ENCODE measurements around the gene PLAC8.
"Not testable (repeated sequence)": the region's sequence is repeated elsewhere in the genome, so short reads cannot be mapped to it uniquely, and the experiment has no call there.

Gene PLAC8

GRCh38 chr4:83111751-83112141, 2.8 kb downstream of the PLAC8 start:
- DNase-seq, result not testable (repeated sequence)

GRCh38 chr4:83110970-83111750, 3.4 kb downstream of the PLAC8 start:
- DNase-seq, result no peak

- peak; percentile 64 to 88 for DNase-seq
Observed at GRCh38 chr4:83110223-83110945, 4.1 kb downstream of the PLAC8 start.

- DNase-seq, result peak; percentile 34 to 73
Observed at GRCh38 chr4:83109480-83110222, 4.9 kb downstream of the PLAC8 start.

- no peak for DNase-seq
Observed at GRCh38 chr4:83108101-83108861, 6.2 kb downstream of the PLAC8 start.

- no peak for DNase-seq
Observed at GRCh38 chr4:83107631-83108030, 6.9 kb downstream of the PLAC8 start.

GRCh38 chr4:83104991-83105390, 9.5 kb downstream of the PLAC8 start:
- DNase-seq, result no peak

GRCh38 chr4:83096397-83096796, 18.1 kb downstream of the PLAC8 start:
- DNase-seq, result no peak

GRCh38 chr4:83093060-83093640, 21.4 kb downstream of the PLAC8 start:
- DNase-seq, result no peak

GRCh38 chr4:83089410-83090157, 24.9 kb downstream of the PLAC8 start:
- no peak for DNase-seq

- not testable (repeated sequence) for DNase-seq
Observed at GRCh38 chr4:83084956-83085355, 29.6 kb downstream of the PLAC8 start.

- DNase-seq, result no peak
Observed at GRCh38 chr4:83083925-83084475, 30.5 kb downstream of the PLAC8 start.

- no peak for DNase-seq
Observed at GRCh38 chr4:83082777-83083176, 31.8 kb downstream of the PLAC8 start.

- DNase-seq, result no peak
Observed at GRCh38 chr4:83080561-83080960, 34.0 kb downstream of the PLAC8 start.

- no peak for DNase-seq
Observed at GRCh38 chr4:83075311-83076095, 39.0 kb downstream of the PLAC8 start.

- not testable (repeated sequence) for DNase-seq
Observed at GRCh38 chr4:83074783-83075182, 39.7 kb downstream of the PLAC8 start.

GRCh38 chr4:83074086-83074704, 40.3 kb downstream of the PLAC8 start:
- DNase-seq, result peak; percentile 52 to 69

- no peak for DNase-seq
Observed at GRCh38 chr4:83071116-83071515, 43.4 kb downstream of the PLAC8 start.

GRCh38 chr4:83067058-83067639, 47.4 kb downstream of the PLAC8 start:
- DNase-seq, result no peak

GRCh38 chr4:83065266-83065665, 49.3 kb downstream of the PLAC8 start:
- DNase-seq, result no peak
